ENCODE results near the gene ACTR8.

- TF ChIP-seq CTCF (conservative IDR thresholded peaks at IDR 0.05; ENCODE audit: low read length) = no peak
- no peak for TF ChIP-seq EZH2phosphoT487 (IDR thresholded peaks at IDR 0.05; ENCODE audit: borderline replicate concordance)
Observed at GRCh38 chr3:53819163-53819868, 62.6 kb downstream of the ACTR8 start.
